ENCODE measurements around the gene RGCC. TPM values are rescaled to one million over a fixed set of nuclear protein-coding genes. Genes with fewer than 3 reads are reported as not detected.

RGCC gene
- total RNA-seq, 1 donor from 2014 or later, result 381 TPM

- no peak overlapping the region for H3K27ac ChIP-seq
- no peaks in the 10 kb centered on the region for H3K4me1 ChIP-seq
- no peak overlapping the region for H3K4me3 ChIP-seq
- intact Hi-C loops (cut with DNase I), result no loop called here
- no peak for DNase-seq
- no peaks in the 10 kb centered on the region for H3K36me3 ChIP-seq
- no peak for ATAC-seq
- TF ChIP-seq, protein P1, sequence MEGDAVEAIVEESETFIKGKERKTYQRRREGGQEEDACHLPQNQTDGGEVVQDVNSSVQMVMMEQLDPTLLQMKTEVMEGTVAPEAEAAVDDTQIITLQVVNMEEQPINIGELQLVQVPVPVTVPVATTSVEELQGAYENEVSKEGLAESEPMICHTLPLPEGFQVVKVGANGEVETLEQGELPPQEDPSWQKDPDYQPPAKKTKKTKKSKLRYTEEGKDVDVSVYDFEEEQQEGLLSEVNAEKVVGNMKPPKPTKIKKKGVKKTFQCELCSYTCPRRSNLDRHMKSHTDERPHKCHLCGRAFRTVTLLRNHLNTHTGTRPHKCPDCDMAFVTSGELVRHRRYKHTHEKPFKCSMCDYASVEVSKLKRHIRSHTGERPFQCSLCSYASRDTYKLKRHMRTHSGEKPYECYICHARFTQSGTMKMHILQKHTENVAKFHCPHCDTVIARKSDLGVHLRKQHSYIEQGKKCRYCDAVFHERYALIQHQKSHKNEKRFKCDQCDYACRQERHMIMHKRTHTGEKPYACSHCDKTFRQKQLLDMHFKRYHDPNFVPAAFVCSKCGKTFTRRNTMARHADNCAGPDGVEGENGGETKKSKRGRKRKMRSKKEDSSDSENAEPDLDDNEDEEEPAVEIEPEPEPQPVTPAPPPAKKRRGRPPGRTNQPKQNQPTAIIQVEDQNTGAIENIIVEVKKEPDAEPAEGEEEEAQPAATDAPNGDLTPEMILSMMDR (IDR thresholded peaks at IDR 0.05), result no peak
- no peaks in the 10 kb centered on the region for H3K9me3 ChIP-seq
- H3K27me3 ChIP-seq (ENCODE audit: low read depth), result no peaks in the 10 kb centered on the region
These were observed 55.1 kb downstream of the RGCC start for GRCh38 chr13:41512441-41512840.

- Histone ChIP-seq H3K4me1 (no peaks in the 10 kb centered on the region), H3K4me3 (no peak overlapping the region), H3K36me3 (no peaks in the 10 kb centered on the region), H3K9me3 (no peaks in the 10 kb centered on the region), H3K27ac (no peak overlapping the region), H3K27me3 (ENCODE audit: low read depth) (no peaks in the 10 kb centered on the region)
- ATAC-seq (no peak), DNase-seq (no peak)
- TF ChIP-seq, protein P1 (IDR thresholded peaks at IDR 0.05), result no peak
- intact Hi-C loops (cut with DNase I), result no loop called here
These were observed 56.2 kb downstream of the RGCC start for GRCh38 chr13:41513600-41513999.

GRCh38 chr13:41514853-41515395 is 57.6 kb downstream of the RGCC start:
- Histone ChIP-seq H3K27ac (no peak overlapping the region), H3K36me3 (no peaks in the 10 kb centered on the region), H3K4me1 (no peaks in the 10 kb centered on the region), H3K4me3 (no peak overlapping the region), H3K27me3 (ENCODE audit: low read depth) (no peaks in the 10 kb centered on the region), H3K9me3 (no peaks in the 10 kb centered on the region)
- ATAC-seq (no peak), DNase-seq (no peak)
- TF ChIP-seq, protein P1 (IDR thresholded peaks at IDR 0.05), result no peak
- intact Hi-C loops (cut with DNase I), result no loop called here

- H3K4me1 ChIP-seq, result no peaks in the 10 kb centered on the region
- TF ChIP-seq, protein P1 (IDR thresholded peaks at IDR 0.05), result no peak
- DNase-seq (no peak), ATAC-seq (no peak)
- intact Hi-C loops (cut with DNase I), result no loop called here
- H3K9me3 ChIP-seq, result no peaks in the 10 kb centered on the region
- H3K27ac ChIP-seq, result no peak overlapping the region
- no peaks in the 10 kb centered on the region for H3K36me3 ChIP-seq
- H3K27me3 ChIP-seq (ENCODE audit: low read depth), result no peaks in the 10 kb centered on the region
- no peak overlapping the region for H3K4me3 ChIP-seq
These were observed 58.3 kb downstream of the RGCC start for GRCh38 chr13:41515491-41516139.

DNA sequence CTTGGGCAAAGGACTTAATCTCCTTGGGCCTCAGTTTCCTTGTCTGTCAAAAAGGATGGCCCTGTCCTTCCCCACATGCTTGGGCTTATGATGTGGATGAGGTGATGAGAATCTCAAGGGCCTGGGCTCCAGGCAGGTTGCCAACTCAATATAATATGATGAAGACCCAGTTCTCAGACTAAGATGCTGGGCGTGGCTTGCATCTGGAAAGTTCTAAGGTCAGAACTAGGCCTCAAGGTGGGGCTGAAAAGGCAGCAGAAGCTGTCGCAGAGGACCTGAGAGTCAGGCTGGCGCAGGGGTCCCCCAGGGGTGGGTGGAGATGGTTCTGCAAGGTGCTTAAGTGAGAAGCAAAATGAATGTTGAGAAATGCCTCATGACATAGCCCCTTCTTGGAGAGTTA is 58.8 kb downstream of the RGCC start:
- DNase-seq (no peak), ATAC-seq (no peak)
- TF ChIP-seq, protein P1 (IDR thresholded peaks at IDR 0.05), result no peak
- H3K9me3 ChIP-seq, result no peaks in the 10 kb centered on the region
- H3K27ac ChIP-seq, result no peak overlapping the region
- H3K4me1 ChIP-seq, result no peaks in the 10 kb centered on the region
- no peaks in the 10 kb centered on the region for H3K27me3 ChIP-seq (ENCODE audit: low read depth)
- intact Hi-C loops (cut with DNase I), result no loop called here
- no peaks in the 10 kb centered on the region for H3K36me3 ChIP-seq
- no peak overlapping the region for H3K4me3 ChIP-seq
